H1 (cell line): ENCODE measurements around the gene RNF175. TPM values are rescaled to one million over a fixed set of nuclear protein-coding genes. Genes with fewer than 3 reads are reported as not detected.

Experiments used
- CTCF ChIA-PET: fragments of 300-600 bp; sonication (Branson Sonifier 250); formaldehyde crosslinking; loops from one replicate; lab custom pipeline; 2021; ENCODE audit not compliant: partially characterized antibody; lab: Charles Lee
- POLR2A ChIA-PET: fragments of 300-600 bp; sonication (Branson Sonifier 250); formaldehyde crosslinking; loops from one replicate; lab custom pipeline; 2021; ENCODE audit warnings: inconsistent platforms; ENCODE audit not compliant: partially characterized antibody; lab: Charles Lee
- DNase-seq, 2 experiments: peaks; one replicate each; pipeline versions ENCODE4 v3.0.0 to v3.0.0-alpha.2; 2010 to 2022; ENCODE audit warnings: low spot score in 2 of 2, low read depth in 1 of 2, mixed read lengths in 1 of 2
- FAIRE-seq: peaks from 2 replicates; lab custom pipeline; 2011; peaks lifted over from hg19 to GRCh38; lab: Jason Lieb, UNC
- H2AFZ ChIP-seq: 2 replicates; pipeline ENCODE4 v1.8.1; 2012; ENCODE audit warnings: low read length, inconsistent platforms
- H2AK5ac ChIP-seq: 2 replicates; pipeline ENCODE4 v1.6.1; 2013; ENCODE audit warnings: low read depth, low read length
- H2BK120ac ChIP-seq: replicated peaks from 2 replicates; pipeline ENCODE3; 2013; ENCODE audit warnings: low read depth, low read length, inconsistent platforms
- H2BK12ac ChIP-seq: 2 replicates; pipeline ENCODE4 v1.6.1; 2013; ENCODE audit warnings: low read depth, low read length
- H2BK15ac ChIP-seq: 2 replicates; pipeline ENCODE4 v1.6.1; 2013; ENCODE audit warnings: low read length
- H2BK20ac ChIP-seq: 2 replicates; pipeline ENCODE4 v1.6.1; 2013; ENCODE audit warnings: low read length
- H2BK5ac ChIP-seq: 2 replicates; pipeline ENCODE4 v1.6.1; 2013; ENCODE audit warnings: low read depth, low read length
- H3K14ac ChIP-seq: 2 replicates; pipeline ENCODE4 v1.6.1; 2013; ENCODE audit warnings: inconsistent platforms; ENCODE audit not compliant: insufficient read length
- H3K18ac ChIP-seq: 2 replicates; pipeline ENCODE4 v1.6.1; 2013; ENCODE audit warnings: low read length; ENCODE audit errors: extremely low read depth
- H3K23ac ChIP-seq: 2 replicates; pipeline ENCODE4 v1.6.1; 2013; ENCODE audit warnings: inconsistent platforms; ENCODE audit not compliant: insufficient read length
- H3K23me2 ChIP-seq: 2 replicates; pipeline ENCODE4 v1.6.1; 2013; ENCODE audit warnings: low read depth, low read length
- H3K27ac ChIP-seq: 2 replicates; pipeline ENCODE4 v1.6.1; 2011; ENCODE audit warnings: low read depth, low read length, inconsistent platforms
- H3K27me3 ChIP-seq, 4 experiments: replicated peaks in 1 of 4; 1 replicate in 1 of 4; 2 replicates in 3 of 4; pipeline versions ENCODE4 v1.6.1 to v1.8.1; 2011 to 2013; ENCODE audit warnings: low read length in 3 of 4, mild to moderate bottlenecking in 3 of 4, inconsistent platforms in 2 of 4, mixed read lengths in 2 of 4, moderate library complexity in 1 of 4; ENCODE audit not compliant: control insufficient read depth in 3 of 4, insufficient read depth in 3 of 4; ENCODE audit errors: extremely low read depth in 1 of 4
- H3K36me3 ChIP-seq, 4 experiments: 2 replicates each; pipeline versions ENCODE4 v1.6.1 to v1.8.1; 2011 to 2013; ENCODE audit warnings: mild to moderate bottlenecking in 4 of 4, low read length in 3 of 4, moderate library complexity in 2 of 4, control low read depth in 1 of 4, inconsistent platforms in 1 of 4; ENCODE audit not compliant: insufficient read depth in 4 of 4, control insufficient read depth in 2 of 4
- H3K4ac ChIP-seq: replicated peaks from 2 replicates; pipeline ENCODE3; 2013; ENCODE audit warnings: low read length, low read depth, mixed read lengths, inconsistent platforms; ENCODE audit not compliant: insufficient read length
- H3K4me1 ChIP-seq, 4 experiments: replicated peaks in 1 of 4; 1 replicate in 1 of 4; 2 replicates in 3 of 4; pipeline versions ENCODE4 v1.6.1 to v1.8.1; 2011 to 2013; ENCODE audit warnings: low read length in 3 of 4, inconsistent platforms in 2 of 4, mixed read lengths in 1 of 4; ENCODE audit not compliant: insufficient read depth in 4 of 4, control insufficient read depth in 3 of 4
- H3K4me2 ChIP-seq, 2 experiments: 2 replicates each; pipeline versions ENCODE4 v1.6.1 to v1.8.1; 2011 to 2013; ENCODE audit warnings: low read depth in 2 of 2, low read length in 2 of 2, control low read depth in 1 of 2, inconsistent platforms in 1 of 2, mild to moderate bottlenecking in 1 of 2; ENCODE audit not compliant: insufficient read depth in 1 of 2
- H3K4me3 ChIP-seq, 4 experiments: fragments of 200-600, 300-600 bp in 1 of 4; sonication (generic), shearing (Covaris generic), sonication (Bioruptor Twin) in 1 of 4; 2 replicates each; pipeline versions ENCODE4 v1.5.1 to v1.8.1; 2011 to 2016; ENCODE audit warnings: low read length in 4 of 4, low read depth in 3 of 4, control low read depth in 2 of 4, inconsistent platforms in 2 of 4, mild to moderate bottlenecking in 2 of 4, mixed read lengths in 1 of 4, moderate library complexity in 1 of 4; ENCODE audit not compliant: insufficient read depth in 2 of 4; ENCODE audit errors: extremely low read depth in 1 of 4
- H3K56ac ChIP-seq: replicated peaks from 2 replicates; pipeline ENCODE3; 2013; ENCODE audit warnings: low read depth, mild to moderate bottlenecking, mixed read lengths, low read length, inconsistent platforms; ENCODE audit not compliant: insufficient read length
- H3K79me1 ChIP-seq: 2 replicates; pipeline ENCODE4 v1.6.1; 2013; ENCODE audit warnings: low read depth, low read length, control low read depth
- H3K79me2 ChIP-seq, 2 experiments: 2 replicates each; pipeline versions ENCODE4 v1.6.1 to v1.8.1; 2012 to 2013; ENCODE audit warnings: low read length in 2 of 2, mild to moderate bottlenecking in 2 of 2, inconsistent platforms in 1 of 2; ENCODE audit not compliant: insufficient read depth in 2 of 2, control insufficient read depth in 1 of 2
- H3K9ac ChIP-seq, 4 experiments: replicated peaks in 1 of 4; 1 replicate in 1 of 4; 2 replicates in 3 of 4; pipeline versions ENCODE4 v1.6.1 to v1.8.1; 2011 to 2013; ENCODE audit warnings: low read depth in 3 of 4, low read length in 3 of 4, control low read depth in 2 of 4, mild to moderate bottlenecking in 2 of 4, moderate library complexity in 2 of 4, inconsistent platforms in 1 of 4; ENCODE audit errors: extremely low read depth in 1 of 4
- H3K9me3 ChIP-seq, 2 experiments: 2 replicates each; pipeline versions ENCODE4 v1.6.1 to v1.8.1; 2012 to 2013; ENCODE audit warnings: mild to moderate bottlenecking in 2 of 2, moderate library complexity in 2 of 2, control low read depth in 1 of 2, inconsistent platforms in 1 of 2, low read depth in 1 of 2, low read length in 1 of 2, mixed read lengths in 1 of 2; ENCODE audit not compliant: insufficient read depth in 2 of 2
- H4K20me1 ChIP-seq, 2 experiments: replicated peaks in 1 of 2; 2 replicates each; pipeline versions ENCODE3 to v1.8.1; 2011 to 2013; ENCODE audit warnings: inconsistent platforms in 2 of 2, low read length in 2 of 2, mild to moderate bottlenecking in 1 of 2; ENCODE audit not compliant: insufficient read depth in 2 of 2, control insufficient read depth in 1 of 2
- H4K5ac ChIP-seq: 2 replicates; pipeline ENCODE4 v1.6.1; 2013; ENCODE audit warnings: low read length, low read depth, mixed read lengths, inconsistent platforms; ENCODE audit not compliant: insufficient read length
- H4K8ac ChIP-seq: 2 replicates; pipeline ENCODE4 v1.8.0; 2013; ENCODE audit warnings: mild to moderate bottlenecking, moderate library complexity, low read length, inconsistent platforms; ENCODE audit not compliant: insufficient read depth; ENCODE audit errors: extremely low read depth
- H4K91ac ChIP-seq: replicated peaks from 2 replicates; pipeline ENCODE3; 2013; ENCODE audit warnings: low read length, mixed read lengths, inconsistent platforms; ENCODE audit not compliant: insufficient read length
- CHD2 ChIP-seq: IDR thresholded peaks from 2 replicates; pipeline ENCODE4 v1.6.1; 2012; ENCODE audit warnings: low read length, improper control_type of control experiment
- CTCF ChIP-seq, 3 experiments: IDR thresholded peaks; 1 replicate in 2 of 3; 2 replicates in 1 of 3; pipeline versions ENCODE4 v1.5.1 to v1.6.1; 2011; ENCODE audit warnings: low read length in 3 of 3, mild to moderate bottlenecking in 3 of 3, inconsistent platforms in 2 of 3, low read depth in 1 of 3, moderate library complexity in 1 of 3; ENCODE audit not compliant: insufficient read depth in 1 of 3; ENCODE audit errors: control extremely low read depth in 1 of 3
- EGR1 ChIP-seq: IDR thresholded peaks from 2 replicates; pipeline ENCODE4 v1.6.1; 2011; ENCODE audit warnings: low read depth, low read length, borderline replicate concordance
- JUN ChIP-seq: IDR thresholded peaks from 2 replicates; pipeline ENCODE4 v1.6.1; 2011; ENCODE audit warnings: low read depth, mild to moderate bottlenecking, improper control_type of control experiment, low read length
- KDM1A ChIP-seq: fragments of 200-600, 300-600 bp; sonication (generic); IDR thresholded peaks from 2 replicates; pipeline ENCODE4 v1.7.1; 2016; ENCODE audit warnings: mild to moderate bottlenecking, low read length, borderline replicate concordance
- RAD21 ChIP-seq, 2 experiments: IDR thresholded peaks in 1 of 2; conservative IDR thresholded peaks in 1 of 2; 2 replicates each; pipeline ENCODE4 v1.6.1; 2011; ENCODE audit warnings: low read depth in 2 of 2, low read length in 2 of 2, improper control_type of control experiment in 1 of 2, inconsistent platforms in 1 of 2, mild to moderate bottlenecking in 1 of 2, moderate library complexity in 1 of 2
- WGBS, 2 experiments: shearing (Covaris generic) in 1 of 2; methylation state at CpG; one replicate each; pipeline versions ENCODE4 v1.1.6 to v1.1.7; 2013 to 2015; ENCODE audit warnings: low lambda C conversion rate in 2 of 2, mixed read lengths in 2 of 2, inconsistent platforms in 1 of 2, low coverage in 1 of 2, missing lambda C conversion rate in 1 of 2; ENCODE audit not compliant: insufficient replicate concordance in 2 of 2, insufficient coverage in 1 of 2, insufficient read length in 1 of 2; ENCODE audit errors: extremely low coverage in 1 of 2, missing lambda C conversion rate in 1 of 2; 5-methylcytosine and 5-hydroxymethylcytosine counted together
- polyA plus RNA-seq, 7 experiments: library from polyadenylated mRNA; depleted of rRNA in 3 of 7; stranded (reverse) in 5 of 7; unstranded in 2 of 7; fragments of >200 nt in 5 of 7; fragments of 200-250 nt in 2 of 7; gene quantifications; 1 replicate in 5 of 7; 2 replicates in 1 of 7; 4 replicates in 1 of 7; pipeline versions ENCODE4 v1.2.1 to v1.2.3, GENCODE V29; 2011 to 2013; ENCODE audit warnings: missing spikeins in 2 of 7, mixed read lengths in 2 of 7
- total RNA-seq: library from RNA; stranded (reverse); fragmentation: NEBNext Ultra II Directional; extraction: Animal tissue kit (Norgen Biotek cat#: 25700); gene quantifications from 2 replicates; pipeline ENCODE4 v1.2.1, GENCODE V29; 2021

Gene RNF175
- total and polyA plus RNA-seq, 2 of the 8 experiments (the other 6 are each of a cell fraction or from before 2014, with no cell fraction given): 7.9 to 9.8 TPM

GRCh38 chr4:153773236-153773690 is 13.4 kb upstream of the RNF175 start:
- DNase-seq: no peak
- Histone ChIP-seq H3K23ac (no peak overlapping the region), H3K4me2 (no peak overlapping the region), H3K23me2 (no peaks in the 10 kb centered on the region), H3K9me3 (no peaks in the 10 kb centered on the region), H3K27me3 (no peaks in the 10 kb centered on the region), H2AK5ac (no peak overlapping the region), H4K91ac (no peak overlapping the region), H3K36me3 (no peaks in the 10 kb centered on the region), H3K14ac (no peak overlapping the region), H2BK5ac (no peak overlapping the region), H3K4me1 (peaks cover 0 to 5% (median under 1%) of the 10 kb centered on the region in 4 experiments; a peak in 4 of 7 replicates), H3K79me2 (no peaks in the 10 kb centered on the region), H2BK120ac (no peak overlapping the region), H4K20me1 (no peaks in the 10 kb centered on the region), H2AFZ (no peak overlapping the region), H3K9ac (no peak overlapping the region), H3K4ac (no peak overlapping the region), H4K8ac (no peak overlapping the region), H3K79me1 (no peaks in the 10 kb centered on the region), H2BK12ac (no peak overlapping the region), H2BK20ac (no peak overlapping the region), H3K4me3 (no peak overlapping the region), H2BK15ac (no peak overlapping the region), H3K56ac (no peak overlapping the region), H4K5ac (no peak overlapping the region), H3K27ac (no peak overlapping the region), H3K18ac (no peak overlapping the region)
- ChIA-PET CTCF (interaction anchor here (0.8 to 1.5 kb wide), 4 partner anchors 9 to 310 kb away, joined by 3 to 7 read pairs (median 4); no protein-coding TSS in a partner anchor), POLR2A (interaction anchor here (1.0 to 1.1 kb wide), 4 partner anchors 8 to 18 kb away, joined by 3 read pairs; no protein-coding TSS in a partner anchor)
- FAIRE-seq: peak; percentile 91
- 51% methylated on average over 2 of the region's 2 CpGs; no CpG with 5 or more reads in 1 of the 2 experiments for WGBS, 2 experiments
- TF ChIP-seq KDM1A: no peak
- TF ChIP-seq RAD21 (IDR thresholded peaks at IDR 0.05 in 1 of 2, conservative IDR thresholded peaks at IDR 0.05 in 1 of 2; ENCODE audit: low read depth in 2 of 2, low read length in 2 of 2): peak; percentile 78 to 85
- TF ChIP-seq CTCF (IDR thresholded peaks at IDR 0.05; ENCODE audit: control extremely low read depth in 1 of 3, insufficient read depth in 1 of 3, low read depth in 1 of 3, low read length in 3 of 3): peak in 2 of 3 experiments; percentile 51 to 60; a peak in 3 of 4 replicates
- TF ChIP-seq JUN: no peak
- TF ChIP-seq CHD2: no peak
- TF ChIP-seq EGR1: no peak
